GM11168 (cell line): ENCODE results near the gene SRPX2.

ENCODE experiments used
- in situ Hi-C: fragments of 300-500 bp; cut with MboI; formaldehyde crosslinking; loops from one replicate; pipeline ENCODE4 v1.12.0; 2022; ENCODE audit warnings: low sequenced_read_pairs; ENCODE audit not compliant: unreplicated experiment

The SRPX2 gene

DNA sequence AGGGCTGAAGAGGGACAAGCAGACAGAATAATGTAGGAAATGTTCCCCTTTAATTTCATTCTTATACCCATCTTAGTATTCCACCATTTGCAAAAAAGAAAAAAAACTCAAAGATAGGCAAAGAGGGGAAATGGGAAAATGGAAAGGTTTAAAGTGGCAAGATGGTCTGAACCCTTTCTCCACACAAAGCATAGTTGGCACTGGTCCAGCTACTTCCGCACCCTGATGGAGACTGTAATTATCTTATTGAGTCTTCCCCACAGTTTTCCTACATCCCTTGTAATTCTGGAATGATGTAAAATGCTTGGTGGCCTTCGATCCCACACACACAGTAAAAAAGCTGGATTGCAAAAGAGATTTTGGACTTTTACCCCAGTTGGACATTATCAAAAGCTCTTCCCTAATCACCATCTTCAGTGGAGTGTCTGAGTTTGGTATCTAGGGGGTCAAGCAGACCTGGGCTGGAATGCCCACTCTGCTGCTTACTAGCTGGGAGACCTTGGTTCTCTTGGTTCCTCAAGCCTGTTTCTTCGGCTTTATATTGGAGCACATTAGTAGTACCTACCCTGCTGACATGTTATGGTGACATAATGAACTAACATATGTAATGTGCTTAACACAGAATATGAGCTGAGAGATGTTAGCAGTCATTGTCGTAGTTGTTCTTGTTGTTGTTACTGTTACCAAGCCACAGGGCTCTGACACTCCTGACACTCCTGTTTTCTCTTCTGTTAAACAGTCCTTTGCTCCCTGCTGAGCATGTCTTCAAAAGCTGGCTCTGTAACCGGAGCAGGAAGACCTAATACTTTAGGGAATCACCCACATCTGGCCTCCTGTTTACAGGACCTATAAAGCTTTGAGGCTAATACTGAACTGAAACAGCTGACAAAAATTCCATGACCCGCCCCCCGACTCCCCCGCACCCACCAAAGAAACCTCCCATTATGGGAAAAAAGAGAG, 4.7 kb downstream of the SRPX2 start:
- in situ Hi-C loops: no loop called here

DNA sequence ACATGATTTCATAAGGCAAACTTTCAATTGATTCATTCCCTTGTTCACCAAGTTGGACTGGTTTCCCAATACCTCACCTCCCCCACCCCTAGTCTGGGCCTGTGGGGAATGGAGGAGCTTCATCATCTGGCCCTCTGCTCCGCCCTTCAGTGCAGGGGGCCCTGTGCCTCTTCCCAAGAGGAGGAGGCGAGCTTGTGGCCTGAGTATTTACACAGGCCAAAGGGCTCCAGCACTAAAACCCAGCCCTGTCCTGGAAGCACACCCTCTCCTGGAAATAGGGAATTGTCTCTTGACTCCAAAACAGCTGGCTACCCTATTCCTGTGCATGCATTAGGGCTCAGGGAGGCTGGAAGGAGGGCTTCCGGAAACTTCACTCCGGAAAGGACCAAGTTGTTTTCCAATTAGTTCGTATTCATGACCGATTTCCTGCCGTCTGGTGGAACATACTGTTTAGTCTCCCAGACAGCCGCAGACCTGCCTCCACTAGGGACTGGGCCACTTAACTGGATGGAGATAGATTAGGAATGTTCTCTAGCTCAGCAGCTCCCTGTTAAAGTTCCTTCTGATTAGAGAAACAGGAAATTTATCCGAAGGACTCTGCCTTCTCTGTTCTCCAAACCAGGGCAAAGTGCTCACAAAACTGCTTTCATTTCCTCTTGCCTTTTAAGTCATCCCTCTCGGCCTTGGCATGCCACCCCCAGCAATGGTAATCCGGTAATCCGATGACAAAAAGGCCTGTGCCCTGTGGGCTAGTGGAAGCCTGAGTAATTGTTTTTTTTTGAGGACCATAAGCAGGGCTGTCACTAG, 5.8 kb downstream of the SRPX2 start:
- in situ Hi-C loops: no loop called here

- in situ Hi-C loops: no loop called here
These were observed 6.8 kb downstream of the SRPX2 start for GRCh38 chrX:100650841-100651240.

- in situ Hi-C loops: no loop called here
These were observed 8.3 kb downstream of the SRPX2 start for GRCh38 chrX:100652266-100652665.

GRCh38 chrX:100654261-100654660, 10.3 kb downstream of the SRPX2 start:
- in situ Hi-C loops: no loop called here

DNA sequence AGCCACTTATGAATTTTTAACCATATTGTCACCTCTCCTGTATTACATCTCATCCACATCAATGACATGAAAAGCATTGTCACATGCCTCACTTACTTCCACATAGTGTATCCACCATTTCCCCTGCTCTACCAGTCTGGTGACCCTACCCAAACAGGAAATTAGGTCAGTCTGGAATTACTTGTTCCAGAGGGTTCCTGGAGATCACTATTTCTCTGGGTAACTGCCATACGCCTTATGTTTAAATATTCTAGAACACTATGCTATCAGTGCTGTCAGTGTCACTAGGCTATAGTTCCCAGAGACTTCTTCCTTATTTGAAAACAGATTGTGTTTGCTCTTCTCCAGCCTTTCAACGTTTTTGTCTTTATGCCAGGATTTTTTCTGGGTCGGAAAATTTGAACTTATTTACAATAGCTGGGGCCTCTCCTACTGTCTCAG, 15.0 kb downstream of the SRPX2 start:
- in situ Hi-C loops: no loop called here

GRCh38 chrX:100659431-100660137, 15.6 kb downstream of the SRPX2 start:
- in situ Hi-C loops: no loop called here

DNA sequence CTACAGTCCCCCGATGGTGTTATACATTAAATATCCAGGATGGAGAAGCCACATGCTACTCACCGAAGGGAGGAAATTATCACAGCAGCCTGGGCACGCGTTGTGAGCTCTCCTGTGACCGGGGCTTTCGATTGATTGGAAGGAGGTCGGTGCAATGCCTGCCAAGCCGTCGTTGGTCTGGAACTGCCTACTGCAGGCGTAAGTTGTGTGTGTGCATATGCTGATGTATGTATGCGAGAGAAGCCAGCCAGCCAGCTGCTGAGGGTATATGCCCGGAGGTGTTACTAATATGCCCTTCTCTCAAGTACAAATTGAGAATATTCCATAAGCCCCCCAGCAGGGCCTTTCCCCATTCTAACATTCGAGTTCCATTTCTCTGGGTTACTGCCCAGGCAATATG, 18.2 kb downstream of the SRPX2 start:
- in situ Hi-C loops: no loop called here

DNA sequence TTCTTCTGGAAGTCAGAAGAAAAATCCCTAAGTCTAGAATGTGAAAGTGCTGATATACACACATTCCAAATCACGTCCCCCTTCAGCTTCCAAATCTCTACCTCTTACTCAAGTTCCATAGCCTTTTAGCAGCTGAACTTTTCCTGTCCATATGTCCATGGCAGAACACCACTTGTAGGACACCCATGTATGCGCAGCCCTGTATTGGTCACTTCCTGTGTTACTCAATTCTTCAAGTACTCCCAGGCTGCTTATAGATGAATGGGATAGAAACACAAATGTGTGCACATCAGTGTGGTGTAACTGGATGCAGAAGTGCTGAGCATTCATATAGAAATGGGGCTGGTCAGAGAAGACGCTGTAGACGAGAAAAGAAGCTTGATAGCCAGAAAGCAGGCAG, 18.8 kb downstream of the SRPX2 start:
- in situ Hi-C loops: no loop called here

- in situ Hi-C loops: no loop called here
These were observed 19.6 kb downstream of the SRPX2 start for GRCh38 chrX:100663642-100664041.

- in situ Hi-C loops: no loop called here
These were observed 29.0 kb downstream of the SRPX2 start for GRCh38 chrX:100672966-100673365.

GRCh38 chrX:100673397-100673953, 29.5 kb downstream of the SRPX2 start:
- in situ Hi-C loops: no loop called here

DNA sequence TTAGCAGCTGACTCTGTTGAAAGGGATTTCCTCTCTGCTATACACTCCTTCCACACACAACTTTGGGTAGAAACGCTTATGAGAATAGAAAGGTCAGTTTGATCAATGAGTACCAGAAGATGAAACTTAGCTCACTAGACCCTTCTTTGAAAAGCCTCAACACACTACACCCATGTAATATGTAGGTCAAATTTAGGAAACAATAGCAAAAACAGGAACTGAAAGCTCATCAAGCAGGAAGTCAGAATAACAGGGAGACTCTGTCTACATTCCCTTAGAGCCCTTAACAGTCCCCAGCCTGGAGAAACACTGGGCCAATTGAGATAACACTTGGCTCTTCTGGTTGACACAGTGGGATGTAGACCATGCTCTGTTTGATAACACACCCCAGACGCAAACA, 30.7 kb downstream of the SRPX2 start:
- in situ Hi-C loops: no loop called here

DNA sequence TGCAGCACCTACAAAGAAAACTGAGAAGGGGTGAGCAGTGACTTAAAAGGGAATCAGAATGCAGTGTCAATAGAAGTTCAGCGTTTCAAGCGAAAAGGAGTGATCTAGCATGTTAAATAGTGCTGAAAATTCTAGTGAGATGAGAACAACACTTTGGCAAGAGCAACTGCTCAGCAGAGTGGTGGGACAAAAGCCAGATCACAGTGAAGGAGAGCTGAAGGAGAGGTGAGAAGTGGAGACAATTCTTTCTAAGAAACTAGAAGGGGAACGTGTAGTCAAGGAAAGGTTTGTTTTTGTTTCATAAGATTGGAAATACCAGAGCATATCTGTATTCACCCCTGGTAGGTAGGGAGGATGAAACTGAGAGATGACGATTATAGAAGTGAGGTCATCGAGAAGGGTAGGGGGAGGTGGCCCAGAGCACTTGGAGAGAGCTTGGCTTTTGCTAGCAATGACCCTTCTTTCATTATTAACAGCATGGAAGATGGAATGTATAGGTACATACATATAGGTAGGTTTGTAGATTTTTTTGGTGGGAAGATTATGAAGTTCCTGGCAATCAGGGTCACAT, 33.7 kb downstream of the SRPX2 start:
- in situ Hi-C loops: no loop called here

GRCh38 chrX:100680756-100681155, 36.8 kb downstream of the SRPX2 start:
- in situ Hi-C loops: no loop called here

- in situ Hi-C loops: no loop called here
These were observed 37.6 kb downstream of the SRPX2 start for GRCh38 chrX:100681599-100681998.

DNA sequence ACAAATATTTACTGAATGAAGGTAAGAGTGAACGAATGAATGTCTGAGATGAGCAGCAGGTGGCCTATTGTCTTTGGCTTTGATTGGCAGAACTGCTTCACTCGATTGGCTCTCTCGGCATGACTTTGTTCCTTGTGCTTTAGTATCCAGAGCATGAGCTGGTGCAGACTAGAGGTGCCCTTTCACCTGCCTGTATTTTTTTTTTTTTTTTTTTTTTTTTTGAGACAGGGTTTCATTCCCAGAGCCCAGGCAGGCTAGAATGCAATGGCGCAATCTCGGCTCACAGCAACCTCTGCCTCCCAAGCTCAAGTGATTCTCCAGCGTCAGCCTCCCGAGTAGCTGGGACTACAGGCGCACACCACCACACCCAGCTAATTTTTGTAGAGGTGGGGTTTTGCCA, 38.9 kb downstream of the SRPX2 start:
- in situ Hi-C loops: no loop called here

- in situ Hi-C loops: loop anchor here (5.0 kb wide), 1 partner anchor 77 kb away; no protein-coding TSS in a partner anchor
These were observed 41.4 kb downstream of the SRPX2 start for GRCh38 chrX:100685284-100685996.

GRCh38 chrX:100685997-100686305, 42.0 kb downstream of the SRPX2 start:
- in situ Hi-C loops: loop anchor here (5.0 kb wide), 1 partner anchor 76 kb away; no protein-coding TSS in a partner anchor
